Ectodermal cell (in vitro differentiated cells): ENCODE data around the gene GFRA3.
A peak's percentile ranks its signal among the peaks of the same experiment; 100 is the strongest.
"Not testable (repeated sequence)": the region's sequence is repeated elsewhere in the genome, so short reads cannot be mapped to it uniquely, and the experiment has no call there.

Experiments
- H3K27ac ChIP-seq: 2 replicates; pipeline ENCODE4 v1.7.0; 2013; ENCODE audit warnings: mild to moderate bottlenecking, low read depth, low read length; ENCODE audit not compliant: insufficient read depth, poor library complexity, severe bottlenecking
- H3K27me3 ChIP-seq: 2 replicates; pipeline ENCODE4 v1.7.0; 2013; ENCODE audit warnings: mild to moderate bottlenecking, low read length; ENCODE audit not compliant: insufficient read depth, control insufficient read depth, poor library complexity, severe bottlenecking
- H3K36me3 ChIP-seq: one replicate; pipeline ENCODE4 v1.7.0; 2013; ENCODE audit warnings: low read length; ENCODE audit not compliant: control insufficient read depth, insufficient read depth
- H3K4me1 ChIP-seq: one replicate; pipeline ENCODE4 v1.7.0; 2013; ENCODE audit warnings: low read length; ENCODE audit not compliant: control insufficient read depth, insufficient read depth
- H3K4me3 ChIP-seq: 2 replicates; pipeline ENCODE4 v1.7.0; 2013; ENCODE audit warnings: low read depth, low read length, control low read depth; ENCODE audit not compliant: insufficient read depth
- H3K9me3 ChIP-seq: 2 replicates; pipeline ENCODE4 v1.7.0; 2013; ENCODE audit warnings: mild to moderate bottlenecking, low read length, moderate library complexity; ENCODE audit not compliant: control insufficient read depth
- WGBS, 2 experiments: methylation state at CpG; one replicate each; pipeline ENCODE4 v1.1.7; 2013; ENCODE audit warnings: missing lambda C conversion rate in 2 of 2; 5-methylcytosine and 5-hydroxymethylcytosine counted together

Gene GFRA3

GRCh38 chr5:138252944-138253343 is 21.5 kb downstream of the GFRA3 start:
- Histone ChIP-seq H3K27me3 (no peaks in the 10 kb centered on the region), H3K36me3 (no peaks in the 10 kb centered on the region), H3K9me3 (no peaks in the 10 kb centered on the region), H3K27ac (no peak overlapping the region), H3K4me1 (no peaks in the 10 kb centered on the region), H3K4me3 (no peak overlapping the region)
- WGBS, 2 experiments, result 45 to 65% methylated on average over 3 of the region's 3 CpGs

GRCh38 chr5:138247800-138248199 is 26.6 kb downstream of the GFRA3 start:
- H3K27me3 ChIP-seq, H3K36me3 ChIP-seq, H3K4me3 ChIP-seq, H3K27ac ChIP-seq, H3K9me3 ChIP-seq: not testable (repeated sequence)
- peaks cover 21% of the 10 kb centered on the region for H3K4me1 ChIP-seq
- 81 to 89% methylated on average over 2 of the region's 2 CpGs for WGBS, 2 experiments

GRCh38 chr5:138246822-138247221 is 27.6 kb downstream of the GFRA3 start:
- H3K4me1 ChIP-seq, result peaks cover 28% of the 10 kb centered on the region
- H3K4me3 ChIP-seq, result no peak overlapping the region
- H3K9me3 ChIP-seq, result no peaks in the 10 kb centered on the region
- 88 to 92% methylated on average over 2 to 4 of the region's 4 CpGs for WGBS, 2 experiments
- H3K27me3 ChIP-seq, result peaks cover 13% of the 10 kb centered on the region
- no peaks in the 10 kb centered on the region for H3K36me3 ChIP-seq
- H3K27ac ChIP-seq, result no peak overlapping the region

- Histone ChIP-seq H3K4me3 (no peak overlapping the region), H3K4me1 (peaks cover 28% of the 10 kb centered on the region), H3K36me3 (no peaks in the 10 kb centered on the region), H3K9me3 (no peaks in the 10 kb centered on the region), H3K27me3 (peaks cover 18% of the 10 kb centered on the region), H3K27ac (no peak overlapping the region)
- 93% methylated on average over 4 of the region's 4 CpGs for WGBS, 2 experiments
These were observed 28.1 kb downstream of the GFRA3 start for GRCh38 chr5:138246334-138246733.

- no peak overlapping the region for H3K4me3 ChIP-seq
- peaks cover 28% of the 10 kb centered on the region for H3K4me1 ChIP-seq
- 18 to 30% methylated on average over 1 of the region's 1 CpG for WGBS, 2 experiments
- H3K9me3 ChIP-seq, result no peaks in the 10 kb centered on the region
- H3K27me3 ChIP-seq, result peaks cover 24% of the 10 kb centered on the region
- H3K36me3 ChIP-seq, result no peaks in the 10 kb centered on the region
- peak overlapping the region; percentile 38 for H3K27ac ChIP-seq
These were observed 28.7 kb downstream of the GFRA3 start for GRCh38 chr5:138245717-138246116.

GRCh38 chr5:138243794-138244193 is 30.6 kb downstream of the GFRA3 start:
- 63 to 72% methylated on average over 2 of the region's 2 CpGs for WGBS, 2 experiments
- Histone ChIP-seq H3K27me3 (peaks cover 42% of the 10 kb centered on the region), H3K36me3 (no peaks in the 10 kb centered on the region), H3K9me3 (no peaks in the 10 kb centered on the region), H3K27ac (no peak overlapping the region), H3K4me1 (peaks cover 28% of the 10 kb centered on the region), H3K4me3 (no peak overlapping the region)

GRCh38 chr5:138241688-138242571 is 32.5 kb downstream of the GFRA3 start:
- peak overlapping the region; percentile 40 for H3K4me3 ChIP-seq
- H3K4me1 ChIP-seq, result peaks cover 28% of the 10 kb centered on the region
- no peak overlapping the region for H3K27ac ChIP-seq
- peaks cover 44% of the 10 kb centered on the region for H3K27me3 ChIP-seq
- 8 to 9% methylated on average over 65 to 66 of the region's 67 CpGs for WGBS, 2 experiments
- H3K36me3 ChIP-seq, result no peaks in the 10 kb centered on the region
- H3K9me3 ChIP-seq, result no peaks in the 10 kb centered on the region

- WGBS, 2 experiments, result 89 to 90% methylated on average over 3 of the region's 3 CpGs
- Histone ChIP-seq H3K27me3 (peaks cover 44% of the 10 kb centered on the region), H3K27ac (no peak overlapping the region), H3K36me3 (no peaks in the 10 kb centered on the region), H3K4me3 (no peak overlapping the region), H3K9me3 (no peaks in the 10 kb centered on the region), H3K4me1 (peaks cover 19% of the 10 kb centered on the region)
These were observed 33.6 kb downstream of the GFRA3 start for GRCh38 chr5:138240650-138241385.

GRCh38 chr5:138238034-138238433 is 36.4 kb downstream of the GFRA3 start:
- Histone ChIP-seq H3K9me3 (no peaks in the 10 kb centered on the region), H3K4me1 (peaks cover 8% of the 10 kb centered on the region), H3K27me3 (peaks cover 41% of the 10 kb centered on the region), H3K27ac (no peak overlapping the region), H3K36me3 (no peaks in the 10 kb centered on the region), H3K4me3 (no peak overlapping the region)
- WGBS, 2 experiments, result 95 to 97% methylated on average over 1 of the region's 1 CpG

- WGBS, 2 experiments, result 83 to 94% methylated on average over 2 of the region's 2 CpGs
- Histone ChIP-seq H3K27ac (no peak overlapping the region), H3K27me3 (peaks cover 10% of the 10 kb centered on the region), H3K4me1 (no peaks in the 10 kb centered on the region), H3K36me3 (no peaks in the 10 kb centered on the region), H3K4me3 (no peak overlapping the region), H3K9me3 (no peaks in the 10 kb centered on the region)
These were observed 39.8 kb downstream of the GFRA3 start for GRCh38 chr5:138234651-138235050.
